OCI-LY7 (cell line): ENCODE data around the gene SLC12A3.

Experiments
- CTCF ChIP-seq: fragments of 200-600 bp; sonication (generic); conservative IDR thresholded peaks from 2 replicates; pipeline ENCODE4 v1.5.1; 2014; ENCODE audit warnings: mild to moderate bottlenecking, antibody characterized with exemption, low read length, moderate library complexity, mixed read lengths
- EZH2phosphoT487 ChIP-seq: fragments of 200-600 bp; sonication (generic); IDR thresholded peaks from 2 replicates; pipeline ENCODE4 v1.6.1; 2018; ENCODE audit warnings: low read depth, borderline replicate concordance, mild to moderate bottlenecking, mixed run types, antibody characterized with exemption, low read length, moderate library complexity, mixed read lengths

- no peak for TF ChIP-seq CTCF
- no peak for TF ChIP-seq EZH2phosphoT487
Observed at GRCh38 chr16:56938664-56939513, 73.9 kb downstream of the SLC12A3 start.
